Panc1 (cell line): ENCODE data around the gene SNX1. TPM values are rescaled to one million over a fixed set of nuclear protein-coding genes. Genes with fewer than 3 reads are reported as not detected.

Experiments
- ATAC-seq: fragments of 200-7000 bp; cut with Tn5 transposase; 2 replicates; pipeline ENCODE4 v1.9.1; 2020; ENCODE audit warnings: mild to moderate bottlenecking, moderate library complexity
- BruUV-seq: library from RNA; stranded (reverse); fragments of 400-500 nt; replicated peaks from 2 replicates; lab custom pipeline; 2021; lab: Mats Ljungman, UMichigan
- CTCF ChIA-PET: fragments of 300-600 bp; sonication (Branson Sonifier 250); formaldehyde crosslinking; loops from one replicate; lab custom pipeline; 2022; ENCODE audit warnings: antibody characterized with exemption; lab: Charles Lee
- POLR2A ChIA-PET: fragments of 300-600 bp; sonication (Branson Sonifier 250); formaldehyde crosslinking; loops from one replicate; lab custom pipeline; 2022; ENCODE audit warnings: antibody characterized with exemption; lab: Charles Lee
- DNase-seq: peaks from one replicate; pipeline ENCODE4 v3.0.0-alpha.2; 2010; ENCODE audit warnings: low read depth, low spot score
- H3K27ac ChIP-seq: 2 replicates; pipeline ENCODE4 v1.5.1; 2011; ENCODE audit warnings: mild to moderate bottlenecking, low read length, inconsistent platforms
- H3K27me3 ChIP-seq: fragments of 200-500 bp; sonication (Bioruptor generic); 2 replicates; pipeline ENCODE4 v1.6.0; 2014; ENCODE audit warnings: low read length, inconsistent platforms; ENCODE audit not compliant: control insufficient read depth, insufficient read depth
- H3K36me3 ChIP-seq: fragments of 200-500 bp; sonication (Bioruptor generic); 2 replicates; pipeline ENCODE4 v1.5.1; 2014; ENCODE audit warnings: inconsistent platforms, mild to moderate bottlenecking, low read length, moderate library complexity; ENCODE audit not compliant: control insufficient read depth, insufficient read depth
- H3K4me1 ChIP-seq: 2 replicates; pipeline ENCODE4 v1.5.1; 2011; ENCODE audit warnings: inconsistent platforms, mild to moderate bottlenecking, low read length, moderate library complexity; ENCODE audit not compliant: control insufficient read depth, insufficient read depth
- H3K4me3 ChIP-seq, 2 experiments: 2 replicates each; pipeline ENCODE4 v1.5.1; 2011 to 2012; ENCODE audit warnings: low read depth in 2 of 2, low read length in 2 of 2, mild to moderate bottlenecking in 2 of 2, inconsistent platforms in 1 of 2, moderate library complexity in 1 of 2
- H3K9me3 ChIP-seq: fragments of 200-500 bp; sonication (Bioruptor generic); 2 replicates; pipeline ENCODE4 v1.5.1; 2014; ENCODE audit warnings: low read depth, mild to moderate bottlenecking, inconsistent platforms, low read length, moderate library complexity; ENCODE audit not compliant: control insufficient read depth, insufficient read depth
- CTCF ChIP-seq: fragments of 450-650 bp; IDR thresholded peaks from 2 replicates; pipeline ENCODE4 v1.5.1; 2017; ENCODE audit warnings: mild to moderate bottlenecking
- POLR2AphosphoS5 ChIP-seq: IDR thresholded peaks from 2 replicates; pipeline ENCODE4 v1.6.1; 2012; ENCODE audit warnings: mild to moderate bottlenecking, low read depth, low read length, moderate library complexity
- REST ChIP-seq, 2 experiments: IDR thresholded peaks; 2 replicates each; pipeline ENCODE4 v1.6.1; 2011 to 2012; ENCODE audit warnings: low read depth in 2 of 2, control low read depth in 1 of 2, low read length in 1 of 2, mild to moderate bottlenecking in 1 of 2, moderate library complexity in 1 of 2; ENCODE audit not compliant: insufficient read depth in 1 of 2
- SIN3A ChIP-seq: IDR thresholded peaks from 2 replicates; pipeline ENCODE4 v1.6.1; 2012; ENCODE audit warnings: low read depth, mild to moderate bottlenecking, low read length, moderate library complexity, borderline replicate concordance; ENCODE audit not compliant: insufficient read depth
- TCF7L2 ChIP-seq: IDR thresholded peaks from 2 replicates; pipeline ENCODE4 v1.6.1; 2011; ENCODE audit warnings: mild to moderate bottlenecking, low read depth, low read length, inconsistent platforms
- in situ Hi-C: cut with HindIII; loops from 2 replicates; pipeline ENCODE4 v1.10.0; 2016; ENCODE audit warnings: low sequenced_read_pairs, low pct_unique_long_range_greater_than_20kb
- intact Hi-C: fragments of 100-400 bp; cut with micrococcal nuclease; formaldehyde crosslinking; loops from one replicate; pipeline ENCODE4 v1.10.0; 2022; ENCODE audit not compliant: unreplicated experiment
- total RNA-seq: library from RNA; stranded (reverse); gene quantifications from one replicate; pipeline ENCODE4 v1.2.1, GENCODE V29; 2021; ENCODE audit not compliant: unreplicated experiment

SNX1 gene
- total RNA-seq, 1 experiment from 2014 or later, result 96.2 TPM

GRCh38 chr15:64130159-64130558 lies 34.4 kb downstream of the SNX1 start:
- intact Hi-C loops (no loop called here), in situ Hi-C loops (no loop called here)
- H3K4me1 ChIP-seq, result no peaks in the 10 kb centered on the region
- TF ChIP-seq POLR2AphosphoS5 (no peak), SIN3A (no peak), CTCF (no peak), REST (IDR thresholded peaks at IDR 0.05; ENCODE audit: insufficient read depth in 1 of 2, low read depth in 2 of 2, low read length in 1 of 2) (no peak), TCF7L2 (no peak)
- H3K27me3 ChIP-seq, result no peaks in the 10 kb centered on the region
- ATAC-seq (no peak), DNase-seq (no peak)
- no TSS peak for BruUV-seq
- H3K9me3 ChIP-seq, result no peaks in the 10 kb centered on the region
- no peak overlapping the region for H3K27ac ChIP-seq
- H3K36me3 ChIP-seq, result peaks cover 38% of the 10 kb centered on the region
- ChIA-PET CTCF (no interaction called here), POLR2A (interaction anchor here (0.5 kb wide), 1 partner anchor 194 kb away, joined by 4 read pairs; no protein-coding TSS in a partner anchor)
- no peak overlapping the region for H3K4me3 ChIP-seq

- H3K27me3 ChIP-seq, result no peaks in the 10 kb centered on the region
- ChIA-PET CTCF (interaction anchor here (0.5 kb wide), 1 partner anchor 10 kb away, joined by 4 read pairs; no protein-coding TSS in a partner anchor), POLR2A (interaction anchor here (1.1 kb wide), 1 partner anchor 20 kb away, joined by 3 read pairs; no protein-coding TSS in a partner anchor)
- no peaks in the 10 kb centered on the region for H3K9me3 ChIP-seq
- ATAC-seq (no peak), DNase-seq (no peak)
- no peaks in the 10 kb centered on the region for H3K4me1 ChIP-seq
- no peak overlapping the region for H3K27ac ChIP-seq
- intact Hi-C loops (no loop called here), in situ Hi-C loops (no loop called here)
- no peak overlapping the region for H3K4me3 ChIP-seq
- TF ChIP-seq CTCF, result no peak
- TF ChIP-seq SIN3A, result no peak
- no peak for TF ChIP-seq POLR2AphosphoS5
- no peak for TF ChIP-seq REST (IDR thresholded peaks at IDR 0.05; ENCODE audit: insufficient read depth in 1 of 2, low read depth in 2 of 2, low read length in 1 of 2)
- no peak for TF ChIP-seq TCF7L2
- H3K36me3 ChIP-seq, result peaks cover 40% of the 10 kb centered on the region
- no TSS peak for BruUV-seq
These were observed 35.8 kb downstream of the SNX1 start for GRCh38 chr15:64131547-64131946.
